ENCODE data around the gene SKAP2. TPM values are rescaled to one million over a fixed set of nuclear protein-coding genes. Genes with fewer than 3 reads are reported as not detected.

The SKAP2 gene
- total RNA-seq, 1 experiment from 2014 or later = 30.7 TPM

DNA sequence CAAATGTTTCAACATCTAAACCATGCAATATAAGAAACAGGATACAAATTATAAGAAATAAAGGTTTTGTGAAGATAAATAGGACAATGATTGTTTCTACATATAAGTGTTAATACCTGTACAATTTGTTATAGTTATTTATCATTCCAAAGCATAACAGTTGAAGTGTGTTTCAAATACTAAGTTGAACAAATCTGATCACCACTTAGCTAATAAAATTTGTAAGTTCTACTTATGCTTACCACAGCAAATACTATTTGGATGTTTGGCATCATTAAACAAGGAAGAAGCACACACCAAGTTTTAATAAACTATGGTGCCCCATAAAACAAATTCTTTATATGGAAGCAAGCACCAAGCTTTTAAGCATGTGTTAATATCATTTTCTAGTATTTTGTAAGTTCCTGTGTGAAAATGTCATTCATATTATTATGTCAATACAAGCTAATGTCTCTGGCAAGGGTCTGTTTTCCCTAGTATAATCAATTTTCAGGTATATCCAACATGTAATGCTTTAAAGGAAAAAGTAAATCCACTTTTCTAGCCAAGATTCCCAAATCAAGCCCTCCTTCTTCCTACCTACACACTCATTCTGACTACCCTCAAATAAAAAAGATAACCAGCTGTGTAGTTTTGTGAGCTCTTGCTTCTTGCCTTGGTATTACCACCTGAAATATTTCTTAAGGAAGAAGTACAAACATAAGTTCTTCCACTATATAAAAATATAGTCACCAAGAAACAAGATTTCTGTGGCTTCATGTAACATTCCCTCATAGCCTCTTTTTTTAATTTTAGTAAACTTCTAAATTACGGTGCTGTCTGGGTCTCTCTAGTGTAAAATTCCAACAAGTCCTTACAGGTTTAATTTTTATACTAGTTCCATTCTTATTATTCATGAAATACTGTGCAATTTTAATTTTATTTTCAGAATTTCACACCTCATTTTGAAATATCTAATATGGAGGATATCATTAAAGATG is 9.2 kb downstream of the SKAP2 start (continued):
- TF ChIP-seq EGR1 (IDR thresholded peaks at IDR 0.05; ENCODE audit: low read depth) = no peak

DNA sequence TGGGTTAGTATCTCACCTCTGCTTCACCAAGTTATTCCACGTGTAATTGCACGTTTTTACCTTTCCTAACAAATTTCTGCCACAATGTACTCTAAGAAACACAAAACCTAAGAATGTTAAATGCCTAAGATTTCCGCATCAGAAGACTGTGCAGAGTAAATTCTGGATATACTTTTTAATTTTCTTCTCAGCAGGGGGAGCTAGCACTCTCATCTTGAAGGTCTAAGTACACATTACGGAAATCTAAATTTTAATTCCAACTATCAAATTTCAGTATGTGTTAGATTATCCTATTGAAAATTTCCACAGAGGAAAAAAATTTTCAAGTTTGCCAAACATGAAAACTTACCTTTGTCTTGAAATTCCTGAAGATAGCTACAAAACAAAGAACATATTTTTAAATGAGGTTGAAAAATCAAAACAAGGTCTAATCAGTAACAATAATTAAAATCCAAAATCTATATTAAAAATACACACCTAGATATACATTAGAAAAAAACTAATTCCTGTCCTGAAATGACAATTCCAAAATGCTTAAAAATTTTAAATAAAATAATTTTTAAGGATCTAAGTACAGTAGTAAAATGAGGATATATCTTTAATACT is 10.5 kb downstream of the SKAP2 start:
- TF ChIP-seq, protein P1, sequence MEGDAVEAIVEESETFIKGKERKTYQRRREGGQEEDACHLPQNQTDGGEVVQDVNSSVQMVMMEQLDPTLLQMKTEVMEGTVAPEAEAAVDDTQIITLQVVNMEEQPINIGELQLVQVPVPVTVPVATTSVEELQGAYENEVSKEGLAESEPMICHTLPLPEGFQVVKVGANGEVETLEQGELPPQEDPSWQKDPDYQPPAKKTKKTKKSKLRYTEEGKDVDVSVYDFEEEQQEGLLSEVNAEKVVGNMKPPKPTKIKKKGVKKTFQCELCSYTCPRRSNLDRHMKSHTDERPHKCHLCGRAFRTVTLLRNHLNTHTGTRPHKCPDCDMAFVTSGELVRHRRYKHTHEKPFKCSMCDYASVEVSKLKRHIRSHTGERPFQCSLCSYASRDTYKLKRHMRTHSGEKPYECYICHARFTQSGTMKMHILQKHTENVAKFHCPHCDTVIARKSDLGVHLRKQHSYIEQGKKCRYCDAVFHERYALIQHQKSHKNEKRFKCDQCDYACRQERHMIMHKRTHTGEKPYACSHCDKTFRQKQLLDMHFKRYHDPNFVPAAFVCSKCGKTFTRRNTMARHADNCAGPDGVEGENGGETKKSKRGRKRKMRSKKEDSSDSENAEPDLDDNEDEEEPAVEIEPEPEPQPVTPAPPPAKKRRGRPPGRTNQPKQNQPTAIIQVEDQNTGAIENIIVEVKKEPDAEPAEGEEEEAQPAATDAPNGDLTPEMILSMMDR (IDR thresholded peaks at IDR 0.05 in 2 of 3, conservative IDR thresholded peaks at IDR 0.05 in 1 of 3; ENCODE audit: borderline replicate concordance in 1 of 3, insufficient read depth in 1 of 3, low read depth in 2 of 3, low read length in 2 of 3) = peak; percentile 50 to 76 (median 58); a peak in 5 of 6 replicates
- TF ChIP-seq RAD21 (IDR thresholded peaks at IDR 0.05; ENCODE audit: low read depth) (peak; percentile 76), POLR2A (IDR thresholded peaks at IDR 0.05; ENCODE audit: borderline replicate concordance, extremely low read depth, insufficient read depth, insufficient read length) (no peak)
- Histone ChIP-seq H3K79me2 (ENCODE audit: insufficient read depth, low read length) (no peaks in the 10 kb centered on the region), H3K4me3 (replicated peaks in 1 of 2; ENCODE audit: low read depth in 1 of 2, low read length in 2 of 2) (no peak overlapping the region), H2AFZ (ENCODE audit: low read depth, low read length, poor library complexity, severe bottlenecking) (no peak overlapping the region), H3K27ac (ENCODE audit: low read depth, low read length) (no peak overlapping the region), H3K36me3 (ENCODE audit: control insufficient read depth in 1 of 2, insufficient read depth in 2 of 2, low read length in 2 of 2) (no peaks in the 10 kb centered on the region), H3K27me3 (ENCODE audit: insufficient read depth, low read length) (no peaks in the 10 kb centered on the region), H3K9ac (ENCODE audit: low read length) (no peak overlapping the region), H4K20me1 (ENCODE audit: insufficient read depth) (no peaks in the 10 kb centered on the region), H3K9me3 (ENCODE audit: control insufficient read depth in 1 of 2, insufficient read depth in 1 of 2, low read depth in 1 of 2, low read length in 2 of 2) (no peaks in the 10 kb centered on the region), H3K4me2 (ENCODE audit: low read length) (no peak overlapping the region), H3K4me1 (ENCODE audit: control insufficient read depth in 1 of 2, insufficient read depth in 2 of 2, low read length in 2 of 2) (peaks cover 0 to 15% of the 10 kb centered on the region in 2 experiments; a peak in 3 of 4 replicates), H3K9me2 (ENCODE audit: insufficient read depth) (no peaks in the 10 kb centered on the region)
- intact Hi-C loops (cut with micrococcal nuclease) = loop anchor here (5.0 kb wide), 1 partner anchor 298 kb away; the partner anchor contains the start of gene HOXA3
- peak; percentile 67 for ATAC-seq
- peak; percentile 31 for DNase-seq (ENCODE audit: low read depth, low spot score)
- CTCF ChIA-PET = interaction anchor here (0.9 to 4.0 kb wide), 7 partner anchors 10 to 326 kb away, joined by 3 to 17 read pairs (median 3); no protein-coding TSS in a partner anchor
- no TSS peak for BruUV-seq (replicated peaks)
- POLR2A ChIA-PET = no interaction called here
- RAD21 ChIA-PET (ENCODE audit: low non-redundant PET in 1 of 2, low total read pairs in 2 of 2, uncharacterized antibody in 2 of 2, unreplicated experiment in 2 of 2) = no interaction called here
